CD4-positive, CD25-positive, alpha-beta regulatory T cell (primary cell): Measurements from ENCODE around the gene NOS1. TPM values are rescaled to one million over a fixed set of nuclear protein-coding genes. Genes with fewer than 3 reads are reported as not detected.
A peak's percentile ranks its signal among the peaks of the same experiment; 100 is the strongest.

Experiments used
- ATAC-seq, 2 donors: fragments of 150-1000 bp; cut with Tn5 transposase; one replicate each; pipeline ENCODE4 v1.10.0; 2021; ENCODE audit warnings: low read depth in 2 of 2, moderate number of reproducible peaks in 2 of 2, moderate library complexity in 1 of 2
- DNase-seq, 3 donors: peaks; one replicate each; pipeline versions ENCODE4 v3.0.0 to v3.0.0-alpha.2; 2012 to 2022; ENCODE audit warnings: mixed read lengths in 1 of 3
- H3K27ac ChIP-seq: one replicate; pipeline ENCODE4 v1.7.0; 2013; ENCODE audit warnings: mild to moderate bottlenecking, low read length; ENCODE audit not compliant: insufficient read depth, poor library complexity, severe bottlenecking
- H3K27me3 ChIP-seq: one replicate; pipeline ENCODE4 v1.7.0; 2013; ENCODE audit warnings: low read length; ENCODE audit not compliant: control insufficient read depth, insufficient read depth
- H3K36me3 ChIP-seq: one replicate; pipeline ENCODE4 v1.7.0; 2013; ENCODE audit warnings: mild to moderate bottlenecking, low read length, moderate library complexity; ENCODE audit not compliant: control insufficient read depth, insufficient read depth
- H3K4me1 ChIP-seq: 2 replicates; pipeline ENCODE4 v1.7.0; 2013; ENCODE audit warnings: mild to moderate bottlenecking, low read length; ENCODE audit not compliant: insufficient read depth, control insufficient read depth, poor library complexity, severe bottlenecking
- H3K4me3 ChIP-seq: one replicate; pipeline ENCODE4 v1.7.0; 2013; ENCODE audit warnings: low read depth, mild to moderate bottlenecking, low read length, moderate library complexity
- H3K9me3 ChIP-seq, 2 experiments: 1 replicate in 1 of 2; 2 replicates in 1 of 2; pipeline ENCODE4 v1.7.0; 2013; ENCODE audit warnings: low read length in 2 of 2, mild to moderate bottlenecking in 1 of 2, moderate library complexity in 1 of 2; ENCODE audit not compliant: control insufficient read depth in 2 of 2
- H3K27ac Mint-ChIP-seq, 3 donors: one replicate each; pipeline ENCODE4 v1.8.0; 2020 to 2022; ENCODE audit warnings: mild to moderate bottlenecking in 3 of 3, mixed read lengths in 3 of 3, moderate library complexity in 2 of 3
- H3K27me3 Mint-ChIP-seq: one replicate; pipeline ENCODE4 v1.8.0; 2022; ENCODE audit warnings: mild to moderate bottlenecking, mixed read lengths
- H3K36me3 Mint-ChIP-seq: one replicate; pipeline ENCODE4 v1.8.0; 2020; ENCODE audit warnings: mixed read lengths
- H3K4me1 Mint-ChIP-seq, 4 donors: one replicate each; pipeline ENCODE4 v1.8.0; 2020 to 2022; ENCODE audit warnings: mixed read lengths in 4 of 4, mild to moderate bottlenecking in 1 of 4
- H3K4me3 Mint-ChIP-seq, 4 donors: one replicate each; pipeline ENCODE4 v1.8.0; 2020 to 2022; ENCODE audit warnings: mild to moderate bottlenecking in 4 of 4, mixed read lengths in 4 of 4, moderate library complexity in 3 of 4
- H3K9me3 Mint-ChIP-seq, 7 donors: one replicate each; pipeline ENCODE4 v1.8.0; 2020 to 2022; ENCODE audit warnings: mixed read lengths in 7 of 7, mild to moderate bottlenecking in 3 of 7, moderate library complexity in 2 of 7
- polyA plus RNA-seq, 4 donors: library from polyadenylated mRNA; unstranded; fragments of 300-500 nt; fragmentation: Illumina TruSeq; gene quantifications; one replicate each; pipeline ENCODE4 v1.2.3, GENCODE V29; 2021
- total RNA-seq: library from RNA; stranded (reverse); gene quantifications from one replicate; pipeline ENCODE4 v1.2.3, GENCODE V29; 2022

Gene NOS1
- total and polyA plus RNA-seq, 5 donors from 2014 or later: not detected

DNA sequence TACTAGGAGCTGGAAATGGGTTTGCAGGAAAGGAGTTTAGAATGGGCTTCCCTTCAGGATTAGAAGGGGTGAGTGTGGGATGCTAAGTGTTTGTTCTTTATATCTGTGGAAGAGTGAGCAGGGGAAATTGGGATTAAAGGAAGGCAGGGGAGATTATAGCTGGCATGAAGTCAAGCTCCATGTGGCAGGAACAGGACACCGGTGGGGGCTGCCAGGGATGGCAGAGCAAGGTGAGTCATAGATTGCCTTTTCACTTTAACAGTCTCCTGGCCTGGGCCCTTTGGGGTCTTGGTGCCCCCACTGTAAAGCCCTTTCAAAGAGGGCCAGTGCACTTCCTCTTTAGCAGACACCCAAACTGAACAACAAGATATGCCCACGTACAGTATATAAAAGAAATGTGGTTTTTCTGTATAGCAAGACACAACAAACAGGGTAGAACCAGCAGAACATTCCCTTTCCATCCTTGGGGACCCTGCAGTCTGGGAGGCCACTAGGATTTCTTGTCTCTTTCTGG lies 148.1 kb downstream of the NOS1 start:
- Histone ChIP-seq H3K4me1 (no peaks in the 10 kb centered on the region), H3K4me3 (no peak overlapping the region), H3K27me3 (no peaks in the 10 kb centered on the region), H3K9me3 (no peaks in the 10 kb centered on the region), H3K27ac (no peak overlapping the region), H3K36me3 (no peaks in the 10 kb centered on the region)
- Mint-ChIP-seq H3K4me3 (no peak overlapping the region), H3K36me3 (no peaks in the 10 kb centered on the region), H3K4me1 (no peaks in the 10 kb centered on the region), H3K9me3 (peaks cover 0 to 3% (median 0%) of the 10 kb centered on the region in 7 donors), H3K27ac (no peak overlapping the region), H3K27me3 (peaks cover 31% of the 10 kb centered on the region)
- ATAC-seq (no peak), DNase-seq (no peak)

DNA sequence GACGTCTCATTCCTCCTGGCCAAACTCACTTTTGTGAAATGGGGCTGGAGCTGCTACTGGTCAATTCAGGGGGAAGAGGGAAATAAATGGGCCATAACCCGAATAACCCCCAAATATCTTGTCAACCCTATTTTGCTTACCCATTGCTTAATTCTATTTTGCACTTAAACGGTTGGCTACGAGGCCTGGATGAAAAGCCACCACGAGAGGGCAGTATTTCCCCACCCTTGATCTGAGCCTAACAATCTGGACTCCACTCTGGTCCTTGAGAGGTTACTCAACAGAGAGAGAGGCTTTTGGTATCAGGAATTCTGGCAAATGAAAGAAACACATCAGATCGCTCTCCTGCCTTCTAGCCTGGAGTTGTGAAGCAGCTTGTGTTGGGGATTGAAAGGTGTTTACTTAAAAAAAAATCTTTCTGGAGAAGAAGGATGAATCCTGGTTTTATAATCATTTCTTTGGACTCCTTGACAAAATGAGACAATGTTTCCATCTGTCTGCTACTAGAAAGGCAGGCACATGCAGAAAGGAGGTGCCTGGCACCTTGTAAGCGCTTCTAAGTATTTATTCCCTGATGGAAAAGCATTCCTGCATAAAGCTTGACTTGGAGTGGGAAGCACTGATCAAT lies 148.7 kb downstream of the NOS1 start:
- Histone ChIP-seq H3K4me1 (no peaks in the 10 kb centered on the region), H3K36me3 (no peaks in the 10 kb centered on the region), H3K27me3 (no peaks in the 10 kb centered on the region), H3K4me3 (no peak overlapping the region), H3K27ac (no peak overlapping the region), H3K9me3 (no peaks in the 10 kb centered on the region)
- H3K4me3 Mint-ChIP-seq: no peak overlapping the region
- no peaks in the 10 kb centered on the region for H3K4me1 Mint-ChIP-seq
- H3K36me3 Mint-ChIP-seq: peaks cover 5% of the 10 kb centered on the region
- H3K9me3 Mint-ChIP-seq: peaks cover 0 to 1% (median 0%) of the 10 kb centered on the region in 7 donors
- peaks cover 28% of the 10 kb centered on the region for H3K27me3 Mint-ChIP-seq
- H3K27ac Mint-ChIP-seq: no peak overlapping the region
- peak; percentile 35 to 66 (median 49) for DNase-seq
- ATAC-seq: peak; percentile 52 to 53

DNA sequence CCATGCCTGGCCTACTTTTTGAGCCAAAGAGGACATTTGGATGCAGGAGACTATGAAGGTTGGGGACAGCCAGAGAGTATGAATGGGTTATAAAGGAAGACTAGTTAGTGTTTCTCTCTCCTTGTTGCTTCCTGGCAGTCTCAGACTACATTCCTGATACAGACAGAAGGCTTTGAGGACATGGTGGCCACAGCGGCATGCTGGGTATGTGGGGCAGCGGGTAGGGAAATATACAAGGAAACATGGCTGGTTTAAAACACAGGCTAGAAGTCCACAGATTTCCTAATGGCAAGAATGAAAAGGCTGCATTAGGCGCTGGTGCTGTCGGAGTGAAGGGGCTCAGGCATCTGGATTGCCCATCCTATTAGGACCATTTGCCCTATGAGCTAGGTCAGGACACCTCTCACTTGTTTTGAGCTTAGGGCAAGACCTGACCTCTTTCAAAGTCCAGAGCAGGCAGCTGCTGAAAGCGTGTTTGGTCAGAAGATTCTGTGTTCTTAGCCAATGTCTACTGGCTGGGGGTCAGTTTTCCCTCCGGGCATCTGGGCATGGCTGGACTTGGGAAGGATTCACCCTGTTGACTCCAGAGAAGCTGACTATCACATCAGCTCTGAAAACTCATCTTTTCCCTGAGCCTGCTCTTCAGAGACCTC lies 151.0 kb downstream of the NOS1 start:
- Histone ChIP-seq H3K9me3 (no peaks in the 10 kb centered on the region), H3K27me3 (no peaks in the 10 kb centered on the region), H3K4me1 (no peaks in the 10 kb centered on the region), H3K27ac (no peak overlapping the region), H3K36me3 (no peaks in the 10 kb centered on the region), H3K4me3 (no peak overlapping the region)
- ATAC-seq (no peak), DNase-seq (no peak)
- Mint-ChIP-seq H3K27me3 (peaks cover 28% of the 10 kb centered on the region), H3K4me1 (no peaks in the 10 kb centered on the region), H3K9me3 (peaks cover 0 to 1% (median 0%) of the 10 kb centered on the region in 7 donors), H3K4me3 (no peak overlapping the region), H3K27ac (no peak overlapping the region), H3K36me3 (peaks cover 5% of the 10 kb centered on the region)

DNA sequence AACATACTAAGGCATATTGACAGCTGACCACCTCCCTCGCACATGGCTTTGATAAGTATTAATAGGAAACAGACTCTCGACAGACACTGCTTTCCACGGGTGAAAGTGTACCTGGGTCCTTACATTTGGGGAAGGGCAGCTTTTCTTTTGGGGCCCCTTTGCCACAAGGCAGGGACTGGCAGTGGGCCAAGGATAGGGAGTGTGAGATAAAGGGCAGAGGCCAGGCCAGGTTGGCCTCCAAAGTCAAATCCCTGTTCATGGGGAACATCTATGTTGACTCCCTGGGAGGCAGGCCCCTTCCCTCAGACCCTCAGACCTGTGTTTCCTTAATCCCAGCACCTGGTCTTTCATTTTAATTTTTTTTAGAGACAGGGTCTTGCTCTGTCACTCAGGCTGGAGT lies 151.8 kb downstream of the NOS1 start:
- peaks cover 5% of the 10 kb centered on the region for H3K36me3 Mint-ChIP-seq

DNA sequence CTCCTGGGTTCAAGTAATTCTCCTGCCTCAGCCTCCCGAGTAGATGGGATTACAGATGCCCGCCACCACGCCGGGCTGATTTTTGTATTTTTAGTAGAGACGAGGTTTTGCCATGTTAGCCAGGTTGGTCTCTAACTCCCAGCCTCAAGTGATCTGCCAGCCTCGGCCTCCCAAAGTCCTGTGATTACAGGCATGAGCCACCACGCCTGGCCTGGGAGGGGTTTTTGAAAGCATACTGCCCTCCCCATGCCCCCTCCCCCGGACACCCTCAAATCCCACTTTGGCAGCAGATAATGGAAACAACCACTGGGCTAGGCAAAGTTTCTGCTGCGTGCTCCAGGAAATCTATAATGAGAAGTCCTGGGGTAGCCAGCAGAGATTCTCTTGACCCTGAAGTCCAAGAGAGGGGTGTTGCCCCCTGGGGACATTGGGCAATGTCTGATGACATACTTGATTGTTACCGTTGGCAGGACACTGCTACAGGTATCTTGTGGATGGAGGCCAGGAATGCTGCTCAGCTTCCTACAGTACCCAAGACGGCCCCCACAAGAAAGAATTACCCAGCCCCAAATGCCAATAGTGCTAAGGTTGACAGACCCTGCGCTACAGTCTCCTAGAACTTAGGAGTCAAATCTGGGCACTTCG lies 152.5 kb downstream of the NOS1 start:
- Histone ChIP-seq H3K4me3 (no peak overlapping the region), H3K36me3 (no peaks in the 10 kb centered on the region), H3K4me1 (no peaks in the 10 kb centered on the region), H3K9me3 (no peaks in the 10 kb centered on the region), H3K27ac (no peak overlapping the region), H3K27me3 (no peaks in the 10 kb centered on the region)
- no peak for DNase-seq
- Mint-ChIP-seq H3K36me3 (peaks cover 5% of the 10 kb centered on the region), H3K27me3 (peaks cover 32% of the 10 kb centered on the region), H3K9me3 (peaks cover 0 to 1% (median 0%) of the 10 kb centered on the region in 7 donors), H3K4me3 (no peak overlapping the region), H3K4me1 (no peaks in the 10 kb centered on the region), H3K27ac (no peak overlapping the region)
- ATAC-seq: no peak

More for the DNA sequence above, 151.8 kb downstream of the NOS1 start:
- Histone ChIP-seq H3K27me3 (no peaks in the 10 kb centered on the region), H3K4me3 (no peak overlapping the region), H3K4me1 (no peaks in the 10 kb centered on the region), H3K27ac (no peak overlapping the region), H3K9me3 (no peaks in the 10 kb centered on the region), H3K36me3 (no peaks in the 10 kb centered on the region)
- Mint-ChIP-seq H3K9me3 (peaks cover 0 to 1% (median 0%) of the 10 kb centered on the region in 7 donors), H3K4me1 (no peaks in the 10 kb centered on the region), H3K27ac (no peak overlapping the region), H3K4me3 (no peak overlapping the region), H3K27me3 (peaks cover 30% of the 10 kb centered on the region)
- no peak for DNase-seq
- no peak for ATAC-seq

DNA sequence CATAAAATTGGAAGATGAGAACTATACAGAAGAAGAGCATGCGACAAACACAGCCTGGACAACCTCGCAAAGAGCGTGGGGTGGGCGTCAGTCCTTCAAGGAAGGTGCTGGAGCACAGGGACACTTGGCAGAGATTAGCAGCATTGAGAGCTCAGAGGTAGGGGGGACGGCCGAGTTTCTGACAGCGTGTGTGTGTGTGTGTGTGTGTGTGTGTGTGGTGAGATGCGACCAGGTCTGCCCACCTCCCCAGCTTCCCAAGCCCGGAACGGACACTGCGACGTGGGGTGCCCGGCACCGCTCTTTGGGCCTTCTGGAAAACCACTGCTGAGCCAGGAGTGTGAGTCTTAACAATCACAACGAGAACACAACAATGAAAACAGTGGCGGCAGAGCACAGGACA lies 153.2 kb downstream of the NOS1 start:
- Histone ChIP-seq H3K36me3 (no peaks in the 10 kb centered on the region), H3K27ac (no peak overlapping the region), H3K9me3 (no peaks in the 10 kb centered on the region), H3K4me3 (no peak overlapping the region), H3K27me3 (no peaks in the 10 kb centered on the region), H3K4me1 (no peaks in the 10 kb centered on the region)
- DNase-seq (no peak), ATAC-seq (no peak)
- Mint-ChIP-seq H3K36me3 (peaks cover 5% of the 10 kb centered on the region), H3K9me3 (peaks cover 0 to 1% (median 0%) of the 10 kb centered on the region in 7 donors), H3K27ac (no peak overlapping the region), H3K4me3 (no peak overlapping the region), H3K27me3 (peaks cover 32% of the 10 kb centered on the region), H3K4me1 (no peaks in the 10 kb centered on the region)

DNA sequence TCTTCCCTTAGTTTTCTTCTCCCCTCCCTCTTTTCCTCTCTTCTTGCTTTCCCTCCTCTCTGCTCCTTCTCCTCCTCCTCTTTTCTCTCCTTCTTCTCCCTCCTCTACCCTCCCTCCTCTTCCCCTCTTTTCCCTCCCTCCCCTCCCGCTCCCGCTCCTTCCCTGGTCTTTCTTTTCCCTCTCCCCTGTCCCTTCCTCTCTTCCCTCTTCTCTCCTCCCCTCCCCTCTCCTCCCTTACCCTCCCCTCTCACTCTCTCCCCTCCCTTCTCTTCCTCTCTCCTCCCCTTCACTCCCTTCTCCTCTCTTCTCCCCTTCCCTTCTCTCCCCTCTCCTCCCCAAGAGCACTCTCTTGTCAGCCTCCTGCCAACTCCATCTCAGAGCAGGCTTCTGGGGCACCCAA lies 153.8 kb downstream of the NOS1 start:
- no peaks in the 10 kb centered on the region for H3K4me1 Mint-ChIP-seq

More for the DNA sequence above, 153.8 kb downstream of the NOS1 start:
- Histone ChIP-seq H3K4me1 (no peaks in the 10 kb centered on the region), H3K4me3 (no peak overlapping the region), H3K27ac (no peak overlapping the region), H3K27me3 (no peaks in the 10 kb centered on the region), H3K36me3 (no peaks in the 10 kb centered on the region), H3K9me3 (no peaks in the 10 kb centered on the region)
- peaks cover 0 to 1% (median 0%) of the 10 kb centered on the region in 7 donors for H3K9me3 Mint-ChIP-seq
- no peak for ATAC-seq
- no peak overlapping the region for H3K27ac Mint-ChIP-seq
- H3K4me3 Mint-ChIP-seq: no peak overlapping the region
- H3K36me3 Mint-ChIP-seq: peaks cover 5% of the 10 kb centered on the region
- H3K27me3 Mint-ChIP-seq: peaks cover 27% of the 10 kb centered on the region
- DNase-seq: no peak
